H1 (cell line): ENCODE data around the gene MKNK2. TPM values are rescaled to one million over a fixed set of nuclear protein-coding genes. Genes with fewer than 3 reads are reported as not detected.
A peak's percentile ranks its signal among the peaks of the same experiment; 100 is the strongest.

Experiments used
- CEBPB ChIP-seq: IDR thresholded peaks from 2 replicates; pipeline ENCODE4 v1.6.1; 2012; ENCODE audit warnings: low read depth, low read length
- CREB1 ChIP-seq: IDR thresholded peaks from 2 replicates; pipeline ENCODE4 v1.6.1; 2012; ENCODE audit warnings: inconsistent platforms
- KDM1A ChIP-seq: fragments of 200-600, 300-600 bp; sonication (generic); IDR thresholded peaks from 2 replicates; pipeline ENCODE4 v1.7.1; 2016; ENCODE audit warnings: mild to moderate bottlenecking, low read length, borderline replicate concordance
- NRF1 ChIP-seq: IDR thresholded peaks from 2 replicates; pipeline ENCODE4 v1.6.1; 2011; ENCODE audit warnings: mild to moderate bottlenecking, low read depth, low read length, improper control_type of control experiment
- PHF8 ChIP-seq: fragments of 200-600 bp; sonication (generic); conservative IDR thresholded peaks from 2 replicates; pipeline ENCODE4 v1.7.1; 2012; ENCODE audit warnings: low read depth, mild to moderate bottlenecking, inconsistent platforms, low read length, moderate library complexity
- POLR2A ChIP-seq, 2 experiments: IDR thresholded peaks; 1 replicate in 1 of 2; 2 replicates in 1 of 2; pipeline ENCODE4 v1.6.1; 2011; ENCODE audit warnings: low read depth in 2 of 2, low read length in 2 of 2, mild to moderate bottlenecking in 2 of 2; ENCODE audit errors: control extremely low read depth in 1 of 2
- POLR2AphosphoS5 ChIP-seq: IDR thresholded peaks from 2 replicates; pipeline ENCODE4 v1.6.1; 2011; ENCODE audit warnings: low read depth, low read length
- RBBP5 ChIP-seq: IDR thresholded peaks from 2 replicates; pipeline ENCODE4 v1.7.1; 2012; ENCODE audit warnings: low read depth, mild to moderate bottlenecking, inconsistent platforms, low read length, moderate library complexity, borderline replicate concordance
- RFX5 ChIP-seq: IDR thresholded peaks from 2 replicates; pipeline ENCODE4 v1.6.1; 2011; ENCODE audit warnings: low read depth, low read length, improper control_type of control experiment, borderline replicate concordance
- RNF2 ChIP-seq: fragments of 200-900, 300-1000 bp; sonication (generic); IDR thresholded peaks from 2 replicates; pipeline ENCODE4 v1.7.1; 2016; ENCODE audit warnings: borderline replicate concordance, low read depth, mild to moderate bottlenecking, antibody characterized with exemption, low read length; ENCODE audit not compliant: poor library complexity, severe bottlenecking; ENCODE audit errors: missing control alignments
- SIRT6 ChIP-seq: IDR thresholded peaks from one replicate; pipeline ENCODE4 v1.7.1; 2012; ENCODE audit warnings: low read length, inconsistent platforms
- TAF1 ChIP-seq: IDR thresholded peaks from 2 replicates; pipeline ENCODE4 v1.6.1; 2011; ENCODE audit warnings: mild to moderate bottlenecking, low read depth, low read length
- TBP ChIP-seq: IDR thresholded peaks from 2 replicates; pipeline ENCODE4 v1.6.1; 2011; ENCODE audit warnings: low read depth, low read length, improper control_type of control experiment
- TCF12 ChIP-seq: IDR thresholded peaks from 2 replicates; pipeline ENCODE4 v1.6.1; 2011; ENCODE audit warnings: low read depth, mild to moderate bottlenecking, low read length
- polyA plus RNA-seq, 7 experiments: library from polyadenylated mRNA; depleted of rRNA in 3 of 7; stranded (reverse) in 5 of 7; unstranded in 2 of 7; fragments of >200 nt in 5 of 7; fragments of 200-250 nt in 2 of 7; gene quantifications; 1 replicate in 5 of 7; 2 replicates in 1 of 7; 4 replicates in 1 of 7; pipeline versions ENCODE4 v1.2.1 to v1.2.3, GENCODE V29; 2011 to 2013; ENCODE audit warnings: missing spikeins in 2 of 7, mixed read lengths in 2 of 7
- total RNA-seq: library from RNA; stranded (reverse); fragmentation: NEBNext Ultra II Directional; extraction: Animal tissue kit (Norgen Biotek cat#: 25700); gene quantifications from 2 replicates; pipeline ENCODE4 v1.2.1, GENCODE V29; 2021
- TF ChIP-seq, protein P1 (sequence below): IDR thresholded peaks from 2 replicates; pipeline ENCODE4 v1.6.1; 2012; ENCODE audit warnings: inconsistent platforms
- TF ChIP-seq, protein P2 (sequence below), 3 experiments: IDR thresholded peaks; 1 replicate in 2 of 3; 2 replicates in 1 of 3; pipeline versions ENCODE4 v1.5.1 to v1.6.1; 2011; ENCODE audit warnings: low read length in 3 of 3, mild to moderate bottlenecking in 3 of 3, inconsistent platforms in 2 of 3, low read depth in 1 of 3, moderate library complexity in 1 of 3; ENCODE audit not compliant: insufficient read depth in 1 of 3; ENCODE audit errors: control extremely low read depth in 1 of 3

Gene MKNK2
- total and polyA plus RNA-seq, 2 of the 8 experiments (the other 6 are each of a cell fraction or from before 2014, with no cell fraction given): 163 to 166 TPM

DNA sequence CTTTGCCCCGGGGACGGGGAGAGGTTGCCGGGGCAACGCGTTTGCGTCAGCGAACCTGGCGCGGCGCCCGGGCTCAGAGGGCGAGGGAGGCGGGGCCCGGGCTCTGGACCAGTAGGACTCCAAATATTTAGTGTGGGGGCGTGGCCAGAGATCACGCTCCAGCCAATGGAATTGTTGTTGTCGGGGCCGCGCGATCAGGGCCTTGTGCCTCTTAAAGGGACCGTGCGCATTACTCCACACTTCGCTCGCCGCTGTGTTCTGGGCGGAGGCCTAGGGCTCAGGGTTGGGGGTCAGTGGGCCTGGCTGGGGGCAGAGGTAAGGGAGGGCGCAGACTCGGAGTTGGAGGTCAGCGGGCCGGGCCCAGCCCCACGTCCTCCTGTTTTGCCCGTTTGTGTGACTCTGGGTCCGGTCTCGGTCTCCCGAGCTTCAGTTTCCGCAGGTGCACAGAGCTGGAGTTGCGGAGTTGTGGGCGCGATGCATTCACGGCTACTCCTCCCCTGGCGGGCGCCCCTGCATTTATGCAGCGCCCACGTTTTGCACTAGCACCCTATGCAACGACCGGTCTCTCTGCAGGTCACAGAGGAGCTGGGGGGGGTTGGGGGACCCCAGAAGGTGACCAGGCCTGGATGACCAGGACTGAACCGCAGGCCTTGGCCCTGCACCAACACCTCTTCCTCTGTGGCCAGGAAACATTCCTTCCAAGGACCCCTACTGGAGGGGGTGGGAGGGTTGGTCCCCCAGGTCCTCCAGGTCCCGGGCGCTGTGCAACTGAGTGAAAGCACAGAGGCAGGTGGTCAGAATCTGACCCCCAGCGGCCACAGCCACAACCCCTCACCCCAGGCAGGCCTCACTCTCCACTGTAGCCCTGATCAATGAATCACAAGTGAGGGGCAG is 10.7 kb upstream of the MKNK2 start (continued):
- TF ChIP-seq SIRT6 (no peak), TCF12 (no peak), TBP (peak; percentile 81), RNF2 (no peak), POLR2AphosphoS5 (peak; percentile 78), CREB1 (peak; percentile 69), PHF8 (no peak; the same call in 1 of the 2 replicates), POLR2A (IDR thresholded peaks at IDR 0.05; ENCODE audit: control extremely low read depth in 1 of 2, low read depth in 2 of 2, low read length in 2 of 2) (peak in 1 of 2 experiments; percentile 76; a peak in 2 of 3 replicates), RBBP5 (no peak), KDM1A (no peak), CEBPB (peak; percentile 68), NRF1 (no peak), RFX5 (peak; percentile 75; the same call in 1 of the 2 replicates), TAF1 (peak; percentile 73)
- TF ChIP-seq, protein P1, sequence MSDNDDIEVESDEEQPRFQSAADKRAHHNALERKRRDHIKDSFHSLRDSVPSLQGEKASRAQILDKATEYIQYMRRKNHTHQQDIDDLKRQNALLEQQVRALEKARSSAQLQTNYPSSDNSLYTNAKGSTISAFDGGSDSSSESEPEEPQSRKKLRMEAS: peak; percentile 80
- TF ChIP-seq, protein P2, sequence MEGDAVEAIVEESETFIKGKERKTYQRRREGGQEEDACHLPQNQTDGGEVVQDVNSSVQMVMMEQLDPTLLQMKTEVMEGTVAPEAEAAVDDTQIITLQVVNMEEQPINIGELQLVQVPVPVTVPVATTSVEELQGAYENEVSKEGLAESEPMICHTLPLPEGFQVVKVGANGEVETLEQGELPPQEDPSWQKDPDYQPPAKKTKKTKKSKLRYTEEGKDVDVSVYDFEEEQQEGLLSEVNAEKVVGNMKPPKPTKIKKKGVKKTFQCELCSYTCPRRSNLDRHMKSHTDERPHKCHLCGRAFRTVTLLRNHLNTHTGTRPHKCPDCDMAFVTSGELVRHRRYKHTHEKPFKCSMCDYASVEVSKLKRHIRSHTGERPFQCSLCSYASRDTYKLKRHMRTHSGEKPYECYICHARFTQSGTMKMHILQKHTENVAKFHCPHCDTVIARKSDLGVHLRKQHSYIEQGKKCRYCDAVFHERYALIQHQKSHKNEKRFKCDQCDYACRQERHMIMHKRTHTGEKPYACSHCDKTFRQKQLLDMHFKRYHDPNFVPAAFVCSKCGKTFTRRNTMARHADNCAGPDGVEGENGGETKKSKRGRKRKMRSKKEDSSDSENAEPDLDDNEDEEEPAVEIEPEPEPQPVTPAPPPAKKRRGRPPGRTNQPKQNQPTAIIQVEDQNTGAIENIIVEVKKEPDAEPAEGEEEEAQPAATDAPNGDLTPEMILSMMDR (IDR thresholded peaks at IDR 0.05; ENCODE audit: control extremely low read depth in 1 of 3, insufficient read depth in 1 of 3, low read depth in 1 of 3, low read length in 3 of 3): peak in 2 of 3 experiments; percentile 0 to 4; a peak in 2 of 4 replicates
